ENCODE measurements around the gene PPAN.

GRCh38 chr19:10112037-10112761 is 6.0 kb downstream of the PPAN start:
- TF ChIP-seq ARNTL (CRISPR knock-in tag; IDR thresholded peaks at IDR 0.05; ENCODE audit: borderline replicate concordance, low read depth) (no peak), OSR1 (CRISPR knock-in tag; IDR thresholded peaks at IDR 0.05) (no peak), ZC3H10 (CRISPR knock-in tag; IDR thresholded peaks at IDR 0.05) (no peak), ZFP30 (CRISPR knock-in tag; IDR thresholded peaks at IDR 0.05) (no peak), GLIS3 (CRISPR knock-in tag; IDR thresholded peaks at IDR 0.05) (no peak), ZFP3 (CRISPR knock-in tag; IDR thresholded peaks at IDR 0.05) (peak; percentile 69; the same call in 1 of the 2 replicates), PATZ1 (CRISPR knock-in tag; IDR thresholded peaks at IDR 0.05; ENCODE audit: borderline replicate concordance) (no peak), SNAI2 (CRISPR knock-in tag; IDR thresholded peaks at IDR 0.05) (no peak), RARB (CRISPR knock-in tag; IDR thresholded peaks at IDR 0.05) (no peak), TCF4 (CRISPR knock-in tag; IDR thresholded peaks at IDR 0.05; ENCODE audit: borderline replicate concordance) (no peak), CSDC2 (CRISPR knock-in tag; IDR thresholded peaks at IDR 0.05) (no peak), ESRRG (CRISPR knock-in tag; IDR thresholded peaks at IDR 0.05) (no peak), BACH2 (CRISPR knock-in tag; IDR thresholded peaks at IDR 0.05; ENCODE audit: borderline replicate concordance) (no peak), TSHZ2 (CRISPR knock-in tag; IDR thresholded peaks at IDR 0.05) (no peak)
